ENCODE results near the gene PLXNA2. TPM values are rescaled to one million over a fixed set of nuclear protein-coding genes. Genes with fewer than 3 reads are reported as not detected.

The PLXNA2 gene
- polyA plus RNA-seq, 1 of the 3 experiments (the other 2 are of a cell fraction), result 8.5 TPM

- no peak overlapping the region for H2AFZ ChIP-seq (ENCODE audit: low read depth)
- peak overlapping the region; percentile 66 for H3K9ac ChIP-seq
- CTCF ChIA-PET, result interaction anchor here (0.6 to 5.2 kb wide), 9 partner anchors 9 to 131 kb away, joined by 3 to 36 read pairs (median 4); no protein-coding TSS in a partner anchor
- TF ChIP-seq YY1 (IDR thresholded peaks at IDR 0.05; ENCODE audit: low read depth) (no peak), PBX3 (IDR thresholded peaks at IDR 0.05) (peak; percentile 48; the same call in 1 of the 2 replicates), USF2 (IDR thresholded peaks at IDR 0.05; ENCODE audit: borderline replicate concordance, low read depth, low read length) (no peak)
- POLR2A ChIA-PET, result no interaction called here
- H3K9me2 ChIP-seq, result no peaks in the 10 kb centered on the region
- peaks cover 37% of the 10 kb centered on the region for H3F3A ChIP-seq (replicated peaks; ENCODE audit: insufficient read depth)
- no peak overlapping the region for H3K4me3 ChIP-seq (ENCODE audit: low read depth in 2 of 2, low read length in 1 of 2)
- peaks cover 17 to 18% of the 10 kb centered on the region in 2 experiments for H3K4me1 ChIP-seq (ENCODE audit: control insufficient read depth in 1 of 2, insufficient read depth in 2 of 2, low read depth in 1 of 2, low read length in 1 of 2)
- no peaks in the 10 kb centered on the region for H3K27me3 ChIP-seq (ENCODE audit: insufficient read depth)
- WGBS (ENCODE audit: low lambda C conversion rate), result 3% methylated on average over 3 of the region's 3 CpGs
- H3K27ac ChIP-seq (ENCODE audit: low read depth in 2 of 2, low read length in 1 of 2), result peak overlapping the region; percentile 53 to 97
- H4K20me1 ChIP-seq (ENCODE audit: insufficient read depth), result no peaks in the 10 kb centered on the region
- H3K4me2 ChIP-seq, result peak overlapping the region; percentile 62
- no peaks in the 10 kb centered on the region for H3K79me2 ChIP-seq (ENCODE audit: insufficient read depth)
- no peak for DNase-seq
- no peaks in the 10 kb centered on the region for H3K9me3 ChIP-seq
- no peaks in the 10 kb centered on the region for H3K36me3 ChIP-seq (replicated peaks in 1 of 2; ENCODE audit: control insufficient read depth in 1 of 2, insufficient read depth in 2 of 2, low read length in 1 of 2)
Observed at GRCh38 chr1:208007319-208007937, 236.8 kb downstream of the PLXNA2 start.

- Histone ChIP-seq H4K20me1 (ENCODE audit: insufficient read depth) (no peaks in the 10 kb centered on the region), H3K36me3 (replicated peaks in 1 of 2; ENCODE audit: control insufficient read depth in 1 of 2, insufficient read depth in 2 of 2, low read length in 1 of 2) (no peaks in the 10 kb centered on the region), H3K9ac (peak overlapping the region; percentile 66; the same call in 1 of the 2 replicates), H2AFZ (ENCODE audit: low read depth) (no peak overlapping the region), H3K27me3 (ENCODE audit: insufficient read depth) (no peaks in the 10 kb centered on the region), H3K9me2 (no peaks in the 10 kb centered on the region), H3K4me2 (peak overlapping the region; percentile 62; the same call in 1 of the 2 replicates), H3K27ac (ENCODE audit: low read depth in 2 of 2, low read length in 1 of 2) (peak overlapping the region; percentile 53 to 97), H3F3A (replicated peaks; ENCODE audit: insufficient read depth) (peaks cover 37% of the 10 kb centered on the region), H3K4me1 (ENCODE audit: control insufficient read depth in 1 of 2, insufficient read depth in 2 of 2, low read depth in 1 of 2, low read length in 1 of 2) (peaks cover 17 to 18% of the 10 kb centered on the region in 2 experiments), H3K9me3 (no peaks in the 10 kb centered on the region), H3K4me3 (ENCODE audit: low read depth in 2 of 2, low read length in 1 of 2) (no peak overlapping the region), H3K79me2 (ENCODE audit: insufficient read depth) (no peaks in the 10 kb centered on the region)
- POLR2A ChIA-PET, result no interaction called here
- 93% methylated on average over 2 of the region's 2 CpGs for WGBS (ENCODE audit: low lambda C conversion rate)
- TF ChIP-seq JUND (IDR thresholded peaks at IDR 0.05) (no peak), PBX3 (IDR thresholded peaks at IDR 0.05) (no peak), NFIC (IDR thresholded peaks at IDR 0.05; ENCODE audit: borderline replicate concordance) (0 out of 2 replicates have a peak, but pooled peaks have one; percentile 12)
- CTCF ChIA-PET, result interaction anchor here (1.0 to 5.2 kb wide), 4 partner anchors 8 to 121 kb away, joined by 3 to 36 read pairs (median 17); no protein-coding TSS in a partner anchor
- DNase-seq, result no peak
Observed at GRCh38 chr1:208006258-208006920, 237.8 kb downstream of the PLXNA2 start.

Measured in SK-N-SH (cell line).